ENCODE results near the gene TMEM63A.
"Not testable (repeated sequence)": the region's sequence is repeated elsewhere in the genome, so short reads cannot be mapped to it uniquely, and the experiment has no call there.

The TMEM63A gene

DNA sequence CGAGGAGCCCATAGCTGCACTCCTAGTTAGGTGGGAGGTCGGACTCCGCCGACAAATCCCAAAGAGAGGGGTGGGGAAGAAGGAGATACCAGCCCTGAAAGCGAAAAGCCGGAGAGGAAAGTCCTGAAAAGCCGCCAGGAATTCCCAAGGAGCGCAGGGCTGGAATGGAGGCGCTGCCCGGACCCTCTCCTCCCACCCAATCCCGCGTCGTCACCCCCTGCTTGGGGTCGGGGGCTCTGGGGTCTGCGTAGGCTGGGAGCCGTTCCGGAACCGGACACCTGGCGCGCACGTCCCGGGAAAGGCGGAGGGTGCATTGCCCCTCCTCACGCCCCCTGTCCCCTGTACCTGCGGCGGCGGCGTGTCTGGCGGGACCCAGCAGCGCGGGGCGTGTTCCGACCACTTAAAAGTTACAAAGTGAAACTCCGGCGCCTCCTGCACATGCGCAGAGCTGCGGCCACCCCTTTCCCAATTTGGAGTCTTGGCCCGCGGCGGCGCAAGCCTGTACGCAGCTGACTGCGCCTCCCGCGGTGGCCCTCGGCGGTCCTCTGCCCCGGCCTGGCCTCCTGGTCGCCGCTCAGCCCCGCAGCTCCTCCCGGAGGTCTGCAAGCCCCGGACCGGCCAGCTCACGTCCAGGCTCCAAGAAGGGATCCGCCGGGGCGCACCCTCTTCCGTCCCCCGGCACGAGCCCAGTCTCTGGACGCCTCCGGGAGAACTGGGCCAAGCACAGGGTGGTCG is at the start of gene TMEM63A:
Gene TMEM63A, minus strand, starts transcription at position 422 of the 735 bp plus-strand sequence. CDS start 4,800 bp downstream, outside the sequence.
- Mint-ChIP-seq H3K9me3 (no peaks in the 10 kb centered on the region), H3K4me1 (peaks cover 37% of the 10 kb centered on the region), H3K4me3 (peak within 1 kb of the TSS; percentile 92), H3K27ac (peak within 1 kb of the TSS; percentile 79), H3K27me3 (no peaks in the 10 kb centered on the region), H3K36me3 (peaks cover 2% of the 10 kb centered on the region)
- DNase-seq (ENCODE audit: low spot score in 2 of 2) (peak; percentile 78 to 84), ATAC-seq (ENCODE audit: low read depth) (peak; percentile 82)

DNA sequence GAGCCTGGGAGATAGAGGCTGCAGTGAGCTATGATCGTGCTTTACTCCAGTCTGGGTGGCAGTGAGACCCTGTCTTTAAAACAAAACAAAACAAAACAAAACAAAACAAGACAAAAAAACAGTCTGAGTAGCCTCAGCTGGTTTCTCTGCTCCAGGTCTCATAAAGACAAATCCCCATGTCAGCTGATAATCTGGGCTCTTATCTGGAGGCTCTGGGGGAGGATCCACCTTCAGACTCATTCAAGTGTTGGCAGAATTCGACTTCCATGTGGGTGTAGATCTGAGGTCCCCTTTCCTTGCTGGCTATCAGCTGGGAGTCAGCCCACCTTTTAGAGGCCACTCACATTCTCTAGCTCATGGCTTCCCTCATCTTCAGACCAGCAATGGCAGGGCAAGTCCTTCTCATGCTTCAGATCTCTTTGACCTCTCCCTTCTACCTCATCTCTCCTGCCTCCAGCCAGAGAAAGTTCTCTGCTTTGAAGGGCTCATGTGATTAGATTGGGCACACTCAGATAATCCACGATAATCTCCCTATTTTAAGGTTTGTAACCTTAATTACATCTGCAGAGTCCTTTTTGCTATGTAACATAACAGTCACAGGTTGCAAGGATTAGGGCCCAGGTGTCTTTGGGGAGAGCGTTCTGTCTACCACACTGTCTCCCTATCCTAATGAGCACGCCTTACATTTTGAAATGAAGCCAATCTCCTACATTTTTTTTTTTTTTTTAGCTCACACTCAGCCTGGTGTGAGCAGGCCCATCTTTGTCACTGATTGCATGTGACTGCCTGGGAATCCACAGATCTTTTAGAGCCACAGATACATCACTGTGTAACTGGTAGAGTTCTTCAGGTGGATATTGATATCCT is 49.3 kb upstream of the TMEM63A start:
- Mint-ChIP-seq H3K27me3 (no peaks in the 10 kb centered on the region), H3K36me3 (no peaks in the 10 kb centered on the region), H3K4me1 (no peaks in the 10 kb centered on the region), H3K27ac (no peak overlapping the region), H3K4me3 (no peak overlapping the region), H3K9me3 (no peaks in the 10 kb centered on the region)
- ATAC-seq (ENCODE audit: low read depth) (no peak), DNase-seq (ENCODE audit: low spot score in 2 of 2) (no peak)

DNA sequence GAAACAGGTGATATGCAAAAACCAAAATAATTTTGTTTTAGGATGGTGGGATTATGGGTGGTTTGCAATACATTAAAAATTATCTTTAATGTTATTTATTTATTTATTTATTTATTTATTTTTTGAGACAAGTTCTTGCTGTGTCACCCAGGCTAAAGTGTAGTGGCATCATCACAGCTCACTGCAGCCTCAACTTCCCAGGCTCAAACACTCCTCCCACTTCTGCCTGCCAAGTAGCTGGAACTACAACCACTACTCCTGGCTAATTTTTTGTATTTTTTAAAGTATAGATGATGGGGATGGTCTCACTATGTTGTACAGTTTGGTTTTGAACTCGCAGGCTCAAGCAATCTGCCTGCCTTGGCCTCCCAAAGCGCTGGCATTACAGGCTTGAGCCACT is 48.4 kb upstream of the TMEM63A start:
- Mint-ChIP-seq H3K9me3 (no peaks in the 10 kb centered on the region), H3K36me3 (no peaks in the 10 kb centered on the region), H3K27ac (no peak overlapping the region), H3K4me1 (no peaks in the 10 kb centered on the region), H3K4me3 (no peak overlapping the region), H3K27me3 (no peaks in the 10 kb centered on the region)
- ATAC-seq (ENCODE audit: low read depth) (no peak), DNase-seq (ENCODE audit: low spot score in 2 of 2) (no peak)

DNA sequence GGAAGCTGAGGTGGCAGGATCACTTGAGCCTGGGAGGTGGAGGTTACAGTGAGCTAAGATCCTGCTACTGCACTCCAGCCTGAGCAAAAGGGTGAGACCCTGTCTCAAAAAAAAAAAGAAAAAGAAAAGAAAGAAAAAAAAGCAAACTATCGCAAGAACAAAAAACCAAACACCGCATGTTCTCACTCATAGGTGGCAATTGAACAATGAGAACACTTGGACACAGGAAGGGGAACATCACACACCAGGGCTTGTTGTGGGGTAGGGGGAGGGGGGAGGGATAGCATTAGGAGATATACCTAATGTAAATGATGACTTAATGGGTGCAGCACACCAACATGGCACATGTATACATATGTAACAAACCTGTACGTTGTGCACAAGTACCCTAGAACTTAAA is 47.3 kb upstream of the TMEM63A start:
- not testable (repeated sequence) for H3K27ac Mint-ChIP-seq; H3K36me3 Mint-ChIP-seq; H3K4me3 Mint-ChIP-seq; H3K9me3 Mint-ChIP-seq; H3K27me3 Mint-ChIP-seq; H3K4me1 Mint-ChIP-seq; DNase-seq (ENCODE audit: low spot score in 2 of 2); ATAC-seq (ENCODE audit: low read depth)

DNA sequence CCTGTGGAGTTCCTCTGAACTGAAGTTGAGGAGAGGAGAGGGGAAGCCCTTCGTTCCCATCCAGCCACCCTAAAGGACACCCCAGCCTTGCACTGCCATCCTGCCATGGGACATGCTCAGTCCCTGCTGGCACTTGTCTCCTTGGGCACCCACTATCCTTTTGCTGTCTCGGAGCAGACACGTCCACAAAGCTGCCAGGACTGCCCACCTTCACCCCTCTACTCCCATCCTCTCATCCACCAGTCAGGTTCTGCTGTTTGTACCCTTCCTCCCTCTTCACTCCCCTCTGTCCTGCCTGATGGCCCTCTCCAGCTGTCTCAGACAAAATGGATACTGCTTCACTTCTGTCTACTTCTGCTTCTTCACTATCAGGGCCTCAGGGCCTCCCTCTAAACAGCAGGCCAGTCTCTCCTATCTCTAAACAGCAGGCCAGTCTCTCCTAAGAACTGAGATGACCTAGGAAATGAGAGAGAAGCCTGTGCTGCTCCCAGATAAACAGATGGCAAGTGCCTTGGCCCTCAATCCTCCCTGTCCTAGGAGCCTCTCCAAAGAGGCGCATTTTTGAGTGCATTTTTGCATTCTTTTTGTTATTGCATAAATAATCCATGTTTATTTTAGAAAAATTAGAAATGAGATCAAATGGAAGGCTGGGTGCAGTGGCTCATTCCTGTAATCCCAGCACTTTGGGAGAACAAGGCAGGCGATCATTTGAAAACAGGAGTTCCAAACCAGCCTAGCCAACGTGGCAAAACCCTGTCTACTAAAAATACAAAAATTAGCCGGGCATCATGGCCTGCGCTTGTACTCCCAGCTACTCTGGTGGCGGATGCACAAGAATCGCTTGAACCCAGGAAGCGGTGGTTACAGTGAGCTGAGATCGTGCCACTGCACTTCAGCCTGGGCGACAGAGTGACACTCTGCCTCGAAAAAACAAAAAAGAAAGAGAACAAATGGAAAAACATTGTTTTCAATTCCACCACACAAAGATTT is 46.3 kb upstream of the TMEM63A start:
- H3K27ac Mint-ChIP-seq = no peak overlapping the region
- H3K4me3 Mint-ChIP-seq = no peak overlapping the region
- DNase-seq (ENCODE audit: low spot score in 2 of 2) (no peak), ATAC-seq (ENCODE audit: low read depth) (no peak)
- no peaks in the 10 kb centered on the region for H3K27me3 Mint-ChIP-seq
- H3K4me1 Mint-ChIP-seq = no peaks in the 10 kb centered on the region
- H3K9me3 Mint-ChIP-seq = no peaks in the 10 kb centered on the region
- no peaks in the 10 kb centered on the region for H3K36me3 Mint-ChIP-seq

DNA sequence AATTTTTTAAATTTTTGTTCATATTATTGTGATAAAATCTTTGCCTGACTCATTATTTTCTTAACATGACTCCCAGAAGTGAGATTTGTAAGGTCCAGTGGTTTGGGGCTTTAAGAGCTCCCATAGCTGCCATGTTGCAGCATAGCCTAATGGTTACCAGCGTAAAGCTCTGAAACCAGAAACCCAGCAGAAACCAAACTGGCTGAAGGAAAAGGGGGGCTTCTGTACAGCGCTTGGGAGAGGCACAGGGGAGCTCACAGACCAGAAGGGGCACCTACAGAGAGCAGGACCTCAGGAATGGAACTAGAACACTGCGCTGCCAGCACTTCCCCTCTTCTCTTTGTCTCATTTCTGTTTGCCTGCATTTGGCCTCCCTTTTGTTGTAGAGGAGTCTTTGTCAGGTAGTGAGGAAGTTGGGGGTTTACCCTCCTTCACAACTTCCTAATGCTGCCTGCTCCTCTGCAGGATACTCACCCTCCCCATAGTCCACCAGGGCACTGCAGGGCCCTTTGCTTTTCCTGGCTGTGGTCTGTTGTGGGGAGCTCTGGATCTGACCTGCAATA is 44.5 kb upstream of the TMEM63A start:
- Mint-ChIP-seq H3K36me3 (no peaks in the 10 kb centered on the region), H3K4me1 (peaks cover 5% of the 10 kb centered on the region), H3K9me3 (no peaks in the 10 kb centered on the region), H3K27ac (peak overlapping the region; percentile 36), H3K4me3 (no peak overlapping the region), H3K27me3 (no peaks in the 10 kb centered on the region)
- DNase-seq (ENCODE audit: low spot score in 2 of 2) (no peak), ATAC-seq (ENCODE audit: low read depth) (no peak)

DNA sequence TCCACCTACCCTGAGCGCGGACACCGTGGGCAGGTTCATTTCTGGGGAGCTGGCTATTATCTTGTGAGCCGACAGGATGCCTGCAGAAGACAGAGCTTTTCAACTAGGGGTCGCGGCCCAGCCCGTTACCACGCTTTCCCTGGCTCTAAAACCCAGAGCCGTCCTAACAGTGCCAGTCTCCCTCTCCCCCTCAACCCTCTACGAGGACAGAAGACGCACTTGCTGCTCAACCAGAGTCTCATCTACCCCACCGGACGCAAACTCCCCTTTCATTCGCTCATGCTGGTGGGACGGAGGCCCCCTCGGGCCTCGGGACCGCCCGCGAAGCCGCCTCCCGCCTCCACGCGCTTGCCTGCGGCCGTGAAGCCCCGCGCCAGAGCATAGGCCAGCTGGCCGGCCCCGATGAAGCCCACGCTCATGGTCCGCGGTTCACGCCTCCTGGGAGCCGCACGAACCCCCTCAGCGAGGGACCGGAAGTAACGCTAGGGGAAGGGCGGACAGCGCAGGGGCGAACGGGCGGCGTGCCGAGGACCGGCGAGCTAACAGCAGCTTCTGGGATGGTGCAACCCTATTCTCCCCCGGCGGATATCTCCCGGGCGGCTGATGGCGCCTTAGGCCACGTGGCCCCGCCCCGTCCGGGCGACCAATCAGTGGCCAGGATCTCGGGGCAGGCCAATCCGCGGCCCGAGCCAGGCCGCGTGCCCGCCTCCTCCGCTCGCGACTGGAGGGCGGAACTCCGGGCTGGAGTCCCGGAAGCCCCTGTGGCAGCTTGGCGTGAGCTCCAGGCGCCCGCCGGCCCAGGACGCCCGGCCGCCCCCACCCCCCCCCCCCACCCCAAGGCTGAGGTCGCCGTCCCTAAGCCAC is 41.7 kb upstream of the TMEM63A start, which contains the start of gene PYCR2:
Gene PYCR2, minus strand, starts transcription at position 559 of the 864 bp plus-strand sequence. Its CDS starts 140 bp downstream, at position 419.
- no peaks in the 10 kb centered on the region for H3K9me3 Mint-ChIP-seq
- ATAC-seq (ENCODE audit: low read depth) (peak; percentile 97), DNase-seq (ENCODE audit: low spot score in 2 of 2) (peak; percentile 88 to 94)
- H3K36me3 Mint-ChIP-seq = peaks cover 12% of the 10 kb centered on the region
- no peaks in the 10 kb centered on the region for H3K27me3 Mint-ChIP-seq
- peaks cover 5% of the 10 kb centered on the region for H3K4me1 Mint-ChIP-seq
- H3K4me3 Mint-ChIP-seq = peak within 1 kb of the TSS; percentile 97
- H3K27ac Mint-ChIP-seq = peak within 1 kb of the TSS; percentile 95

DNA sequence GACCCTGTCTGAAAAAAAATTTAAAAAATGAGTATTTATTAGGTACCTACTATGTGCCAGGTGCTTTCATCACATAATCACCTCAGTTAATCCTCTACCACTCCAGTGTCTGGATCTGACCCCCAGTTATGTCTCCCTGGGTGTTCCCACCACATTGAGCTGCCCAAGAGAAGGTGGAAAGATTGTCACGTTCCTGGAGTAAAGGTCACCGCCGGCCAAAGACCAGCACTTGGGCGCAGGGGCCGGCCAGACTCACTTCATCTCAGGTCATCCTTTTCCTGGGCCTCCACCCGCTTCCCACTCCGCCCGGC is 41.2 kb upstream of the TMEM63A start:
- ATAC-seq (ENCODE audit: low read depth) (no peak), DNase-seq (ENCODE audit: low spot score in 2 of 2) (no peak)
- H3K4me1 Mint-ChIP-seq = peaks cover 5% of the 10 kb centered on the region
- H3K27me3 Mint-ChIP-seq = no peaks in the 10 kb centered on the region
- H3K9me3 Mint-ChIP-seq = no peaks in the 10 kb centered on the region
- H3K27ac Mint-ChIP-seq = peak overlapping the region; percentile 95
- peak overlapping the region; percentile 97 for H3K4me3 Mint-ChIP-seq
- H3K36me3 Mint-ChIP-seq = peaks cover 12% of the 10 kb centered on the region

DNA sequence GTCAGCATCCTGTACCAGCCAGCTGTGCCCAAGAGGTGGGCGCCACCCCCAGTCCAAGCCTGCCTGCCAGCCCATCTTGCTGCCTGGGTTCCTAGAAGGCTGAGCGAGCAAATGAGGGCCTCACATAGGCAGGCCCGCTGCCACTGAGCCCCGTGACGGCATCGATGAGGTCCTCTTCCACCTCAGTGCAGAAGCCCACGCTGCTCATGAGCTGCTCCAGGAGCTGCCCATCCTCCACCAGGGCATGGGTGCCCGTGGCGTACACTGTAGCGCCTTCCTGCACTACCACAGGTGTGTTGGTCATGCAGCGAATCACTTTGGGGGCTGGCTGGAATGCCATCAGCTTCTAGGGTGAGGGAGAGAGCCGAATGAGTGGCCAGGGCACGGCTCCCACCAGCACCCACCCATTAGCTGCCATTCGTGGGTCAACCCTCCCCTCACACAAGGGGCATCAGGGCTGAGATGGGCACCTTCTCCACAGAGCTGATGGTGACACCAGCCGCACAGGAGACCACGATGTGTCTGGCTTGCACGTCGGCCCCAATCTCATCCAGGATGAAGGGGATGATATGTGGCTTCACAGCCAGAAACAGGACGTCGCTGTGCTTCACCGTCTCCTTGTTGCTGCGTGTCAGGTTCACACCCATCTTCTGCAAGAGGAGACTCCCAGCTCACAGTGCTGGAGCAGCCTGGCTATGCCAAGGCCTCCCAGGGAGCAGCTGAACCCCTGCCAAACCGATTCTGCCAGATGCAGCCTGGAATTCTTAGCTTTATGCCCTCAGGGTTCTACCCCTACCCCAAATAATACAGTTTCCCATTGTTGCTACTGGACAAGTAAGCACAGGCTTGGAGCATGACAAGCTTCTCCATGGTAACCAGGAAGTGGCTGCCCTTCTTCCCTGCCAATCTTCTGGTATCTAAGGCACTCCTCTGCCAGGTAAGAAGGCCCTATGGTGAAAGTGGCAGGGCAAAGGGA is 39.8 kb upstream of the TMEM63A start:
- ATAC-seq (ENCODE audit: low read depth) (no peak), DNase-seq (ENCODE audit: low spot score in 2 of 2) (no peak)
- H3K36me3 Mint-ChIP-seq = peaks cover 19% of the 10 kb centered on the region
- H3K27ac Mint-ChIP-seq = peak overlapping the region; percentile 38
- H3K27me3 Mint-ChIP-seq = no peaks in the 10 kb centered on the region
- peak overlapping the region; percentile 61 for H3K4me3 Mint-ChIP-seq
- no peaks in the 10 kb centered on the region for H3K9me3 Mint-ChIP-seq
- peaks cover 5% of the 10 kb centered on the region for H3K4me1 Mint-ChIP-seq

DNA sequence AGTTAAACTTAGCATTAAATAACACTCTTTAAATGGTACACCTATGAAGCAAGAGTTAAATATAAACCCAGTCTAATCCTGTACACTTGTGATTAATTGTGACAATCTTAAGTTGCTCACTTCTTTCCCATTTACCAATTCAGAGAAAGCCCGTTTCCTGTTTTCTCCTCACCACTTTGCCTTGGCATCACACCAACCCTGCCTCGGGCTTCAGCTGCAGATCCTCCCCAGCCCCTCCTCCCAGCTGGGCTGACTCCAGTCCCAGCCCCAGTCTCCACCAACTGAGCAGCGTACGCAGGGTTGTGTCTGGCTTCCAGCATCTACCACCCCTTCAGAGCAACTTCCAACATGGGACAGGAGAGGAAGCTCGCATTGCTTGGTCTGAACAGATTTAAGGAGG is 37.7 kb upstream of the TMEM63A start:
- DNase-seq (ENCODE audit: low spot score in 2 of 2) (no peak), ATAC-seq (ENCODE audit: low read depth) (no peak)
- Mint-ChIP-seq H3K27me3 (no peaks in the 10 kb centered on the region), H3K36me3 (peaks cover 21% of the 10 kb centered on the region), H3K4me1 (peaks cover 5% of the 10 kb centered on the region), H3K9me3 (no peaks in the 10 kb centered on the region), H3K4me3 (no peak overlapping the region), H3K27ac (no peak overlapping the region)

DNA sequence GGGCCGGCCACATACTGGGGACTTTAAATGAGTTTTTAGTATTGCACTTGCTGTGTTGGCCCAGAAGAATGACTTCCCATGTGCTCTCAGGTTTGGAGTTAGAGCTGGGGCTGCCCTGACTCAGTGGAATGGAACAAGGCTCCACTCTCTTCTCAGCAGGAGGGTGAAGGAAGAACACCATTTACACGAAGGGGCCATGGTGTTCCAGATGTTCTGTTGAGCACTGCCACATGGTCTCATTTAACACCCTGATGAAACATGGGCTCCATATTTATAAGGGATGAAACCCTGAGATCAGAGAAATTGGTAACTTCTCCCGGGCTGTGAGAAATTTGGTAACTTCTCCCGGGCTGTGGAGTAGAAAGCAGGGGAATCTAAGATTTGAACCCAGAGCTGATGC is 36.1 kb upstream of the TMEM63A start:
- H3K27me3 Mint-ChIP-seq = no peaks in the 10 kb centered on the region
- H3K4me1 Mint-ChIP-seq = peaks cover 5% of the 10 kb centered on the region
- no peak overlapping the region for H3K27ac Mint-ChIP-seq
- no peak overlapping the region for H3K4me3 Mint-ChIP-seq
- H3K36me3 Mint-ChIP-seq = peaks cover 21% of the 10 kb centered on the region
- H3K9me3 Mint-ChIP-seq = no peaks in the 10 kb centered on the region
- DNase-seq (ENCODE audit: low spot score in 2 of 2) (no peak), ATAC-seq (ENCODE audit: low read depth) (no peak)

DNA sequence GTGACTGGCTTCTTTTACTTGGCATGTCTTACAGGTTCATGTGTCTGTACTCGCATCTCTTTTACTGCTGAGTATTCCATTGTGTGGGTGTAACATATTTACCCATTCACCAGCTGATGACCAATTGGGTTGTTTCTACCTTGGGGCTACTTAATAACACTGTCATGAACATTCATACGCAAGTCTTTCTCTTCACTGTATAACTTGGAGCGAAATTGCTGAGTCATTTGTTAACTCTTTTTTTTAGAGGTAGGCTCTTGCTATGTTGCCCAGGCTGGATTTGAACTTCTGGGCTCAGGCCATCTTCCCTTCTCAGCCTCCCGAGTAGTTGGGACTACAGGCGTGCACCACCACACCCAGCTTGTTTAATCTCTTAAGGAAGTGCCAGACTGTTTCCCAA is 35.4 kb upstream of the TMEM63A start:
- no peaks in the 10 kb centered on the region for H3K4me1 Mint-ChIP-seq
- H3K36me3 Mint-ChIP-seq = peaks cover 21% of the 10 kb centered on the region
- no peak overlapping the region for H3K27ac Mint-ChIP-seq
- ATAC-seq (ENCODE audit: low read depth) (no peak), DNase-seq (ENCODE audit: low spot score in 2 of 2) (no peak)
- no peaks in the 10 kb centered on the region for H3K9me3 Mint-ChIP-seq
- H3K27me3 Mint-ChIP-seq = no peaks in the 10 kb centered on the region
- no peak overlapping the region for H3K4me3 Mint-ChIP-seq

Data from memory B cell (primary cell).